GM19324 (cell line): ENCODE measurements around the gene C17orf75.

Source experiments
- ATAC-seq: cut with Tn5 transposase; IDR thresholded peaks from one replicate; pipeline ENCODE4 v1.9.1; 2021; ENCODE audit warnings: mild to moderate bottlenecking, moderate library complexity; ENCODE audit not compliant: unreplicated experiment, low FRiP score

C17orf75 gene

DNA sequence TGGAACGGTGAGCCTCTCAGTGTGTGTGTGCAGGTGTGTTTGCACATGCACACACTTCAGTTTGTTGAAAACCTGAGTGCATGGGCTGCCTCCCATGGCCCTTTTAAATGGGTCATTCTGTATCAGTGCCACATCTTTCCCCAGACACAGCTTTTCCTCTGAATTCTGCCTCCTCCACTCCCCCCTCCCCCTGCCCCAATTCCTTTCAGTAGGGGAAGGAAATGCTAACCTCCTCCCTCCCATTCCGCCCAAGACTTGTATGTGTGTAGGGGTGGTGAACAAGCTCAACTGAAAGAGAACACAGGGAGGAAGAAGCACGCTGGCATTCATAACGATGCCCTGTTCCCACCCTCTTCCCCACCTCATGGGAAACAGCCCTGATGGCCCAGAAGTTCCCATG is 34.3 kb downstream of the C17orf75 start:
- no peak for ATAC-seq

DNA sequence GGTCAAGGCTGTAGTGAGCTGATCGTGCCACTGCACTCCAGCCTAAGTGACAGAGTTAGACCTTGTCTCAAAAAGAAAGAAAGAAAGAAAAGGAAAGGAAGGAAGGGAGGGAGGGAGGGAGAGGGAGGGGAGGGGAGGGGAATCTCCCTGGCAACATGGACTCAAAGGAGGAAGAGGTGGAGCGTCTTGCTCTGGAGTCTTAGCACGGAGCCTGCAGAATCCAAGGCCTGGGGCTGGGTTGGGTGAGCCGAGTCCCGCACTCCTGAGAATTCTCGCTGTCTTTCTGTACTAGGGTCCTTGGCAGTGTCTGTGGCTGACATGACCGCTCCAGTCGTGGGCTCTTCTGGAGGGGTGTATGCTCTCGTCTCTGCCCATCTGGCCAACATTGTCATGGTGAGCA is 36.9 kb downstream of the C17orf75 start:
- no peak for ATAC-seq

GRCh38 chr17:32303781-32304288 is 38.1 kb downstream of the C17orf75 start:
- no peak for ATAC-seq

GRCh38 chr17:32302860-32303649 is 38.9 kb downstream of the C17orf75 start:
- ATAC-seq, result no peak

DNA sequence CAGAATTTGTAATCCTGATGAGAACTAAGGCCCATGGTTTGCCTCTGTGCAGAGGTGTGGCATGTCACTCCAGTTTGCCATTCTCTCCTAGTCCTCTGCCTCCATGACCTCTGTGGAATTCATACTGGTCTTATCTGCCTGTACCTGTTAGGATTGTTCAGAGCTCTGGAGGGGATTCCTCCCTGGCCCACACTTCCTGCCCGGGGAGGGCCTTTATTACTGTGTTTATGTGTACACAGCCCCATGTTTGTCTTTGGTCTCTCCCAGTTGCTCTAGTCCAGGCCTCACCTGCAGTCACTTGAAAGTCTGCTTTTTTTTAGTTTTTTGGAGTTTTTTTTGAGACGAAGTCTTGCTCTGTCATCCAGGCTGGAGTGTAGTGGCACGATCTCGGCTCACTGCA is 39.9 kb downstream of the C17orf75 start:
- no peak for ATAC-seq

DNA sequence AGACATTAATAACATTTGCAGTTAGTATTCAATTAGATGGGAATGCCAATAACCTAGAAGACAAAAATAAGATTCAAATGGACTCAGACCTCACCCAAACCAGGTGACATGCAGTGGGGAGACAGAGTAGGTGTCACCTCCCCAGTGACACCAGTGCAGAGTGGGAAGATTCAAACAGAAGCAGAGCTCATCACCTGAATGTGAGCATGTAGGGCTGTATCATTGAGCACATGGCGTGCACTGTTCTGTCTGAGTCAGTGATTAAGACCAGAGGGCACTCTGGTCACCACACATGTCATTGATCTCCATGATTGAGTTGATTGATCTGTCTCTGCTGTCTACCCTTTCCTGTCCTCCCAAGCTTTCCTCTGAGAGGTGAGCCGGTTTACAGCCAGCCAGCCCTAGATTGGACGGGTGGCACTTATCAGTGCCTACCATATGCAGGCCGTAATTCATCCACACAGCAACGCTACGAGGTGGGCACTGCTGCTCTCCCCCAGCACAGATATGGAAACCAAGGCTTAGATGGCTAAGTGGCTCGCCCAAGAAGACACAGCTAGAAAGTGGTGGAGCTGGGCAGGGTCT is 42.3 kb downstream of the C17orf75 start:
- no peak for ATAC-seq

GRCh38 chr17:32298721-32299579 is 43.0 kb downstream of the C17orf75 start:
- no peak for ATAC-seq

- ATAC-seq, result no peak
Observed at GRCh38 chr17:32298298-32298697, 43.7 kb downstream of the C17orf75 start.

DNA sequence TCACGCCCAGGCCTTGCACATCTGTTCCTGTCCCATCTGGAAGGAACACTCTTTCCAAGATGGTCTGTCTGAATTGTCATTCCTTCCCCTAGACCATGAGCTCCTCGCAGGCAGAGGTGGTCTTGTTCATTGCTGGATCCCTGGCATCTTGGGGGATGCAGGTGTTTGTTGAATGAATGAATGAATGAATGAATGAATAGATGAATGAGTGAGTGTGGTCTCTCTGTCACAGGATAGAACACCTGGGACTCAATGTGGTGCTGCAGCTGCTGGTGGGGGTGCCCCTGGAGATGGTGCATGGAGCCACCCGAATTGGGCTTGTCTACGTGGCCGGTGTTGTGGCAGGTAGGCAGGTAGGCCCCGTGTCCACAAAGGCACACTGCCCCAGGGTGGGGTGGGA is 44.1 kb downstream of the C17orf75 start:
- no peak for ATAC-seq

DNA sequence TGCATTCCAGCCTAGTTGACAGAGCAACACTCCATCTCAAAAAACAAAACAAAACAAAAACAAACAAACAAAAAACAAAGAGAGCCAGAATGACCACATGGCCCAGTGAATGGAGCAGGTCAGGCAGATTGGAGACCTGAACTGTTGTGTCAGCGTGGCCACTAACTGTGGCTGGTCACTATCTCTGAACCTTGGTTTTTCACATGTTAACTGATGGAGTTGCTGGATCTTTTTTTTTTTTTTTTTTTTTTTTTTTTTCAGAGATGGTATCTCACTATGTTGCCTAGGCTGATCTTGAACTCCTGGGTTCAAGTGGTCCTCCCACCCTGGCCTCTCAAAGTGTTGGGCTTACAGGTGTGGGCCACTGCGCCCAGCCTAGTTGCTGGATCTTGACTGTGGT is 44.5 kb downstream of the C17orf75 start:
- ATAC-seq, result no peak

DNA sequence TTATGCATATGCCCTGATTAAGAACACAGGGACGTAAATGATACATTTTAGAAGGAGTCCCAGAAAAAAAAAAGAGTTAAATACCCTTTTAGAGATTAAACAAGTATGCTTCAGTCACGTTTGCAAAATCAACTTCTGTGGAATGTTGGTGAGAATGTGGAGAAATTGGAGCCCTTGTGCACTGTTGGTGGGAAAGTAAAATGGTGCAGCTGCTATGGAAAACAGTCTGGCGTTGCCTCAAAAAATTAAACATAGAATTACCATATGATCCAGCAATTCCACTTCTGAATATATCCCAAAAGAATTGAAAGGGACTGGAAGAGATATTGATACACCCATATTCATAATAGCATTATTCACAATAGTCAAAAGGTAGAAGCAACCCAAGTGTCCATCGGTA is 49.9 kb downstream of the C17orf75 start:
- ATAC-seq, result no peak

- ATAC-seq, result no peak
Observed at GRCh38 chr17:32289471-32290070, 52.4 kb downstream of the C17orf75 start.

- ATAC-seq, result no peak
Observed at GRCh38 chr17:32288615-32289014, 53.4 kb downstream of the C17orf75 start.

- no peak for ATAC-seq
Observed at GRCh38 chr17:32287804-32288511, 54.0 kb downstream of the C17orf75 start.

GRCh38 chr17:32286518-32286900 is 55.5 kb downstream of the C17orf75 start:
- no peak for ATAC-seq

DNA sequence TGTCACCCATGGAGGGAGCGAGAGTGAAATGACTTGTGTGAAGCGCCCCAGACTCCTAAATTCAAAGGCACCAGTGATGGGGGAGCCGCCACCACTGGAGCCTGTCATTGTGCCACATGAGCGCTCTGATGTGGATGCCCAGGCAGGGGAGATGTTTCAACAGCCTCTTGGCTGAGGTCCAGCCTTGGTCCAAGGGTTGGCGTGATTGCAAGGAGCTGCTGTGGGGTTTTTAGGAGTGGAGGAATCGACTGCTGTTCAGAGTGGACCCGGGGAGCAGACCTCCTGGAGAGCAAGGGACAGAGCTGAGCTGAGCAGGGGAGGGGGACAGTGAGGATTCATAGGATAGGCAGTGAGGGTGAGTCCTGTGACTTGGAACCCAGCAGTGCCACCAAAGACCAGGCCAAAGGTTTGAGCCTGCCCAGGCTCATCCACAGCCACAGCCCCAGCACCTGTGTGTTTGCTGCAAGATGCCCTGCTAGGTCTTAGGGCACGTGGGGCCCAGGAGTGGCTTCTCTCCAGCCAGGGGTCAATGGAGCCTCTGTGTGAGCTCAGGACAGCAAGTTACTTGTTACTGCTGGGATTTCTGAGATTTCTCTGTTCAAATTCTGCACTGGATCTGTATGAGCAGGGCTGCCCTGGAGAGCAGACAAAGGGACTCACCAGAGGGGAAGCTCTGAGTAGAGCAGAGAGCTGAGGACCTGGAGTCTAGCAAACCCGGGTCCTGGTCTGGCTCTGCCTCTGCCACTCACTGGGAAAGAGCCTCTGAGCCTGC is 56.0 kb downstream of the C17orf75 start:
- ATAC-seq, result no peak

DNA sequence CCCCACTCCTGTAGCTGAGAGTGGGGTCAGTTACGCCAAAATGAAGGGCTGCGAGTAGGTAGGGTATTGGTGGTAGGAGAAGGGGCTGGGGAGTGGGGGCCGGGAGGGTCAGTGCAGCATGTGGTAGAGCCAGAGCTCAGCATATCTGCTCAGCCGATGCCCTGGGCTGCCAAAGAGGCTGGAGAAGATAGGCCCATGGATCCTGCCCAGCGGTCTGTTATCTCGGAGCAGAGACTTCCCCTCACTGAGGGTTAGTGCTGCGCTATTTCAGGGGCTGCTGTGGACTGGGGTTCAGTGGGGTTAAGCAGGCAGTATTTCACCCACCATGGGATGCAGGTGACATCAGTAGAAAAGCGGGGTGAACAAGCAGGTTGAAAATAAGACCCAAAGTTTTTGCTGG is 56.7 kb downstream of the C17orf75 start:
- no peak for ATAC-seq

DNA sequence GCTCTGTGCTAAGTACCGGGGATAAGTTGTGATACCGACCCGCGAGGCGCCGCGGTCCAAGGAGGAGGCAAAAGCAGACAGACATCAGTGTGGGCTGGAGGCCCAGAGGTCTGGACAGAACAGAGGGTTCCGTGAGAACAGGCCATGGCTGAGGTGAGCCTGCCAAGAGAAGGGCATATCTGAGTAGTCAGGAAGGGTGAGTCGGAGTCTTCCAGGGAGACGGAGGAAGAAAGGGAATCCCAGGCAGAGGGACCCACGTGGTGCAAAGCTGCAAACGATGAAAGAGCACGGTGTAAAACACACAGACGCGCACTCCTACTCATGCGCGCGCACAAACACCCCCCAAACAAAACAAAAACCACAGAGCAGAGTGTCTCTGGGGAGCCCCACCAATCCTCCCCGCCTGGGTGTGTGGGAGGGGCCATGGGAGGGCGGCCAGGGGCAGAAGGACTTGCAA is 58.2 kb downstream of the C17orf75 start:
- no peak for ATAC-seq

GRCh38 chr17:32281011-32281451 is 60.9 kb downstream of the C17orf75 start:
- no peak for ATAC-seq
